Loucy (cell line): ENCODE data around the gene PITPNC1.

ENCODE experiments used
- H2AFZ ChIP-seq: fragments of 200-600 bp; sonication (generic); 2 replicates; pipeline ENCODE4 v1.6.0; 2016; ENCODE audit warnings: antibody characterized with exemption, mild to moderate bottlenecking, low read length, moderate library complexity
- H3F3A ChIP-seq: fragments of 200-600 bp; 2 replicates; pipeline ENCODE4 v1.6.0; 2016; ENCODE audit warnings: antibody characterized with exemption, low read depth, mild to moderate bottlenecking
- H3K27me3 ChIP-seq: fragments of 200-600 bp; sonication (generic); 2 replicates; pipeline ENCODE4 v1.6.1; 2014; ENCODE audit warnings: low read length, mild to moderate bottlenecking; ENCODE audit not compliant: insufficient read depth, poor library complexity, severe bottlenecking
- H3K36me3 ChIP-seq: fragments of 200-600 bp; sonication (generic); 2 replicates; pipeline ENCODE4 v1.6.1; 2016; ENCODE audit warnings: low read length; ENCODE audit not compliant: insufficient read depth
- H3K4me1 ChIP-seq: fragments of 200-600 bp; sonication (generic); 2 replicates; pipeline ENCODE4 v1.5.1; 2014; ENCODE audit warnings: low read length, mild to moderate bottlenecking; ENCODE audit not compliant: insufficient read depth, poor library complexity, severe bottlenecking
- H3K4me2 ChIP-seq: fragments of 200-600 bp; sonication (generic); 2 replicates; pipeline ENCODE4 v1.6.0; 2014; ENCODE audit warnings: antibody characterized with exemption, low read length, low read depth, mild to moderate bottlenecking; ENCODE audit not compliant: poor library complexity, severe bottlenecking
- H3K4me3 ChIP-seq: fragments of 200-600 bp; sonication (generic); 2 replicates; pipeline ENCODE4 v1.5.1; 2014; ENCODE audit warnings: low read length, mild to moderate bottlenecking, mixed read lengths; ENCODE audit not compliant: poor library complexity, severe bottlenecking
- H3K79me2 ChIP-seq: fragments of 200-600 bp; sonication (generic); 2 replicates; pipeline ENCODE4 v1.6.1; 2014; ENCODE audit warnings: low read length; ENCODE audit not compliant: insufficient read depth
- H3K9ac ChIP-seq: fragments of 200-600 bp; sonication (generic); 2 replicates; pipeline ENCODE4 v1.6.0; 2014; ENCODE audit warnings: mild to moderate bottlenecking, low read depth, low read length, moderate library complexity; ENCODE audit not compliant: poor library complexity, severe bottlenecking
- H3K9me2 ChIP-seq: fragments of 200-600 bp; sonication (generic); replicated peaks from 2 replicates; pipeline ENCODE4 v1.6.1; 2016; ENCODE audit warnings: low read depth, low read length, mixed read lengths
- H3K9me3 ChIP-seq: fragments of 200-600 bp; sonication (generic); 2 replicates; pipeline ENCODE4 v1.6.1; 2014; ENCODE audit warnings: mild to moderate bottlenecking, antibody characterized with exemption, low read length, low read depth; ENCODE audit not compliant: insufficient read depth
- H4K20me1 ChIP-seq: fragments of 200-600 bp; sonication (generic); 2 replicates; pipeline ENCODE4 v1.6.0; 2014; ENCODE audit warnings: antibody characterized with exemption, low read length, mild to moderate bottlenecking; ENCODE audit not compliant: insufficient read depth, poor library complexity, severe bottlenecking
- EZH2phosphoT487 ChIP-seq: fragments of 200-600 bp; IDR thresholded peaks from 2 replicates; pipeline ENCODE4 v1.6.1; 2018; ENCODE audit warnings: antibody characterized with exemption, mild to moderate bottlenecking, moderate library complexity, borderline replicate concordance
- TF ChIP-seq, protein P1 (sequence below): fragments of 200-600 bp; sonication (generic); conservative IDR thresholded peaks from 2 replicates; pipeline ENCODE4 v1.5.1; 2014; ENCODE audit warnings: mild to moderate bottlenecking, antibody characterized with exemption, low read length

PITPNC1 gene

DNA sequence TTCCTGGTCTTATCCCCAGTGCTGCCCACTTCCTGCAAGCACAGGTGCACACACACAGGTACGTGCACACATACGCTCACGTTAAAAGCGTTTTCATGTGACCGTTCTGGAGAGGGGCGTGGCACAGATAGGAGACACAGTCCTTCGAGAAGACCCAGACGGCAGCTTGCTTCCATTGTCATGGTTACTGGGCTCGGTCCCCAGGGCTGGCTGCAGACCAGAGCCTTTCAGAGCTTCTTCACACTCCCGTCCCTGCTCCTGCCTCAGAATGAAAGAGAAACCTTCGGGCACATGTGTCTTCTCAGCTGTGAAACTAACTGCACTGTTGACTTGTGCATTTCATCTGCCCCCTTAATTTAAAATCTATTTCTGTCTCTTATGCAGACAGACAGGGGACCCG lies 154.2 kb downstream of the PITPNC1 start:
- no peak overlapping the region for H3K9ac ChIP-seq
- no peak overlapping the region for H2AFZ ChIP-seq
- H3K36me3 ChIP-seq = no peaks in the 10 kb centered on the region
- H3K9me2 ChIP-seq = no peaks in the 10 kb centered on the region
- H3K9me3 ChIP-seq = no peaks in the 10 kb centered on the region
- TF ChIP-seq, protein P1, sequence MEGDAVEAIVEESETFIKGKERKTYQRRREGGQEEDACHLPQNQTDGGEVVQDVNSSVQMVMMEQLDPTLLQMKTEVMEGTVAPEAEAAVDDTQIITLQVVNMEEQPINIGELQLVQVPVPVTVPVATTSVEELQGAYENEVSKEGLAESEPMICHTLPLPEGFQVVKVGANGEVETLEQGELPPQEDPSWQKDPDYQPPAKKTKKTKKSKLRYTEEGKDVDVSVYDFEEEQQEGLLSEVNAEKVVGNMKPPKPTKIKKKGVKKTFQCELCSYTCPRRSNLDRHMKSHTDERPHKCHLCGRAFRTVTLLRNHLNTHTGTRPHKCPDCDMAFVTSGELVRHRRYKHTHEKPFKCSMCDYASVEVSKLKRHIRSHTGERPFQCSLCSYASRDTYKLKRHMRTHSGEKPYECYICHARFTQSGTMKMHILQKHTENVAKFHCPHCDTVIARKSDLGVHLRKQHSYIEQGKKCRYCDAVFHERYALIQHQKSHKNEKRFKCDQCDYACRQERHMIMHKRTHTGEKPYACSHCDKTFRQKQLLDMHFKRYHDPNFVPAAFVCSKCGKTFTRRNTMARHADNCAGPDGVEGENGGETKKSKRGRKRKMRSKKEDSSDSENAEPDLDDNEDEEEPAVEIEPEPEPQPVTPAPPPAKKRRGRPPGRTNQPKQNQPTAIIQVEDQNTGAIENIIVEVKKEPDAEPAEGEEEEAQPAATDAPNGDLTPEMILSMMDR = no peak
- no peak for TF ChIP-seq EZH2phosphoT487
- no peaks in the 10 kb centered on the region for H3K4me1 ChIP-seq
- H3K27me3 ChIP-seq = no peaks in the 10 kb centered on the region
- H4K20me1 ChIP-seq = no peaks in the 10 kb centered on the region
- H3K4me3 ChIP-seq = no peak overlapping the region
- H3K4me2 ChIP-seq = no peak overlapping the region
- H3F3A ChIP-seq = no peaks in the 10 kb centered on the region
- no peaks in the 10 kb centered on the region for H3K79me2 ChIP-seq

DNA sequence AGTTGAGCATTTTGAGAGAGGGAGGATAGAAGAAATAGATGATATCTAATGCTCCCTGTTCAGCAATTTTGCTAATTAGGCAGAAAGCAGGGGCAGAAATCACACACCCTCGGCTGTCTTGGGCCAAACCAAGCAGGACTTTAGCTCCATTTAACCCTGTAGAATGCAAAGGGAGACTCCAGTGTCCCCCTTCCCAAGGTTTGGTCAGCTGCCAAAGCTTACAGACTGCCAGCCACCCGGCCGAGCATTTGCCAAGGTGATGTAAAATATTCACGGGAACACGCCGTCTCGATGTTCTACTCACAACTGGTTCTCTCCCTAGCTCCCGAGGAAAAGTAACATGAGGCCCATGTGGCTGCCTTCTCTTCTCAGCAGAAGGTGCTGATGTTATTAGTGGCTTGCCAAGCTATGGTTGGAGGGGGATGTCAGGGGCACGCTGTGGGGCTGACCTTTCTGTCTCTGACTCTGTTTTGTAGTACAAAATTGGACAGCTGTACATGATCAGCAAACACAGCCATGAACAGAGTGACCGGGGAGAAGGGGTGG lies 155.3 kb downstream of the PITPNC1 start:
- Histone ChIP-seq H3K4me3 (no peak overlapping the region), H3K4me1 (no peaks in the 10 kb centered on the region), H4K20me1 (no peaks in the 10 kb centered on the region), H3K9me2 (no peaks in the 10 kb centered on the region), H2AFZ (no peak overlapping the region), H3K9me3 (no peaks in the 10 kb centered on the region), H3K79me2 (no peaks in the 10 kb centered on the region), H3K4me2 (no peak overlapping the region), H3K27me3 (no peaks in the 10 kb centered on the region), H3K36me3 (peaks cover 2% of the 10 kb centered on the region; the same call in 1 of the 2 replicates), H3K9ac (no peak overlapping the region), H3F3A (no peaks in the 10 kb centered on the region)
- no peak for TF ChIP-seq EZH2phosphoT487
- TF ChIP-seq, protein P1 = no peak

DNA sequence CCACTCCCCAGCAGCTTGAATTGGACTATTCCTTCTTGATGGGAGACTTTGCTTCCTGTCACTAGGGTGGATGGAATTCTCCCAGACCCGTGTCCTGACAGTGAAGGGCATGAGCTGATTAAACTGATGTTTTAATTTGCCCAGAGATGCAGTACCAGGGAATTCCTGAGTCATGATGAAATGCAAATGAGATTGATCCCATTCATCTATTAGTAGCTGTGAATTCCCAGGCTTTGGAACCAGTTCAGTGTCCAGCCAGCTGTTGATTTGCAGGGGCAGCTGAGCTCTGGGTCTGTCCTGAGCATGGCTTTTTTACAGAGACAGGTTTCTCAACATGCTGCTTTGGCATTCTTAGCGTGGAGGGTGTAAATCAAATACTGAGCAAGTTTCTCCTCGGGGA lies 157.9 kb downstream of the PITPNC1 start:
- Histone ChIP-seq H3K9ac (no peak overlapping the region), H3K9me3 (no peaks in the 10 kb centered on the region), H3F3A (no peaks in the 10 kb centered on the region), H3K4me1 (no peaks in the 10 kb centered on the region), H2AFZ (no peak overlapping the region), H3K4me2 (no peak overlapping the region), H3K9me2 (no peaks in the 10 kb centered on the region), H3K4me3 (no peak overlapping the region), H3K27me3 (no peaks in the 10 kb centered on the region), H4K20me1 (no peaks in the 10 kb centered on the region), H3K79me2 (no peaks in the 10 kb centered on the region), H3K36me3 (peaks cover 2% of the 10 kb centered on the region; the same call in 1 of the 2 replicates)
- TF ChIP-seq EZH2phosphoT487 = no peak
- TF ChIP-seq, protein P1 = no peak
